Raji (cell line): ENCODE measurements around the gene MGAT4B.

Source experiments
- POLR2A ChIP-seq: IDR thresholded peaks from 2 replicates; pipeline ENCODE4 v1.6.1; 2011; ENCODE audit warnings: low read depth, low read length, control low read depth; ENCODE audit not compliant: insufficient read depth

The MGAT4B gene

GRCh38 chr5:179777456-179777855, 29.2 kb downstream of the MGAT4B start:
- TF ChIP-seq POLR2A: no peak

- TF ChIP-seq POLR2A: no peak
Observed at GRCh38 chr5:179776411-179776938, 30.2 kb downstream of the MGAT4B start.

GRCh38 chr5:179774442-179774841, 32.2 kb downstream of the MGAT4B start:
- no peak for TF ChIP-seq POLR2A

GRCh38 chr5:179773686-179774040, 33.0 kb downstream of the MGAT4B start:
- TF ChIP-seq POLR2A: no peak

GRCh38 chr5:179772351-179772750, 34.3 kb downstream of the MGAT4B start:
- no peak for TF ChIP-seq POLR2A

- no peak for TF ChIP-seq POLR2A
Observed at GRCh38 chr5:179771311-179771895, 35.3 kb downstream of the MGAT4B start.

- TF ChIP-seq POLR2A: no peak
Observed at GRCh38 chr5:179769796-179770195, 36.9 kb downstream of the MGAT4B start.

GRCh38 chr5:179769271-179769670, 37.4 kb downstream of the MGAT4B start:
- no peak for TF ChIP-seq POLR2A

- no peak for TF ChIP-seq POLR2A
Observed at GRCh38 chr5:179768326-179769085, 38.2 kb downstream of the MGAT4B start.

GRCh38 chr5:179767496-179768100, 39.1 kb downstream of the MGAT4B start:
- no peak for TF ChIP-seq POLR2A

GRCh38 chr5:179766726-179767455, 39.8 kb downstream of the MGAT4B start:
- no peak for TF ChIP-seq POLR2A

GRCh38 chr5:179766021-179766725, 40.5 kb downstream of the MGAT4B start:
- no peak for TF ChIP-seq POLR2A

- no peak for TF ChIP-seq POLR2A
Observed at GRCh38 chr5:179765400-179765799, 41.3 kb downstream of the MGAT4B start.

- TF ChIP-seq POLR2A: no peak
Observed at GRCh38 chr5:179764056-179764455, 42.6 kb downstream of the MGAT4B start.
